Stimulated activated CD4-positive, alpha-beta T cell treated with anti-CD3 and anti-CD28 coated beads, Interleukin-4, amount 100 ng/mL, for 4 hours (primary cell): Measurements from ENCODE around the gene RNPEPL1.
A peak's percentile ranks its signal among the peaks of the same experiment; 100 is the strongest.

Source experiments
- DNase-seq, 2 experiments: peaks; one replicate each; pipeline ENCODE4 v3.0.0-alpha.2; 2020

Gene RNPEPL1

GRCh38 chr2:240578488-240578887, 10.2 kb downstream of the RNPEPL1 start:
- no peak for DNase-seq

GRCh38 chr2:240579071-240579762, 10.9 kb downstream of the RNPEPL1 start:
- no peak for DNase-seq

GRCh38 chr2:240579771-240580614, 11.7 kb downstream of the RNPEPL1 start:
- DNase-seq = peak; percentile 69 to 71

GRCh38 chr2:240581811-240582210, 13.5 kb downstream of the RNPEPL1 start:
- no peak for DNase-seq

- DNase-seq = no peak
These were observed 14.5 kb downstream of the RNPEPL1 start for GRCh38 chr2:240582781-240583180.

GRCh38 chr2:240583774-240584173, 15.5 kb downstream of the RNPEPL1 start:
- DNase-seq = no peak

- no peak for DNase-seq
These were observed 16.3 kb downstream of the RNPEPL1 start for GRCh38 chr2:240584486-240585031.

- no peak for DNase-seq
These were observed 16.8 kb downstream of the RNPEPL1 start for GRCh38 chr2:240585101-240585500.

- no peak for DNase-seq
These were observed 17.5 kb downstream of the RNPEPL1 start for GRCh38 chr2:240585681-240586197.

GRCh38 chr2:240586198-240586918, 18.1 kb downstream of the RNPEPL1 start, which contains the start of gene CAPN10:
Gene CAPN10, plus strand, starts transcription at chr2:240586734. Its CDS starts 178 bp downstream, at chr2:240586912.
- DNase-seq = peak; percentile 95 to 96

GRCh38 chr2:240586919-240587800, 18.9 kb downstream of the RNPEPL1 start:
- DNase-seq = peak; percentile 47 to 50

- no peak for DNase-seq
These were observed 19.8 kb downstream of the RNPEPL1 start for GRCh38 chr2:240588006-240588655.

GRCh38 chr2:240588669-240589068, 20.4 kb downstream of the RNPEPL1 start:
- no peak for DNase-seq

GRCh38 chr2:240589375-240589774, 21.1 kb downstream of the RNPEPL1 start:
- DNase-seq = no peak

GRCh38 chr2:240589850-240590525, 21.7 kb downstream of the RNPEPL1 start:
- DNase-seq = no peak

GRCh38 chr2:240590681-240591111, 22.4 kb downstream of the RNPEPL1 start:
- DNase-seq = no peak

GRCh38 chr2:240591226-240591625, 22.9 kb downstream of the RNPEPL1 start:
- DNase-seq = no peak

- no peak for DNase-seq
These were observed 23.5 kb downstream of the RNPEPL1 start for GRCh38 chr2:240591784-240592183.

GRCh38 chr2:240593026-240593702, 24.9 kb downstream of the RNPEPL1 start:
- no peak for DNase-seq
